ENCODE results near the gene RABGGTA. TPM values are rescaled to one million over a fixed set of nuclear protein-coding genes. Genes with fewer than 3 reads are reported as not detected.
A peak's percentile ranks its signal among the peaks of the same experiment; 100 is the strongest.

RABGGTA gene
- polyA plus RNA-seq, 4 donors, result 25.3 to 58.6 (median 36.0) TPM

DNA sequence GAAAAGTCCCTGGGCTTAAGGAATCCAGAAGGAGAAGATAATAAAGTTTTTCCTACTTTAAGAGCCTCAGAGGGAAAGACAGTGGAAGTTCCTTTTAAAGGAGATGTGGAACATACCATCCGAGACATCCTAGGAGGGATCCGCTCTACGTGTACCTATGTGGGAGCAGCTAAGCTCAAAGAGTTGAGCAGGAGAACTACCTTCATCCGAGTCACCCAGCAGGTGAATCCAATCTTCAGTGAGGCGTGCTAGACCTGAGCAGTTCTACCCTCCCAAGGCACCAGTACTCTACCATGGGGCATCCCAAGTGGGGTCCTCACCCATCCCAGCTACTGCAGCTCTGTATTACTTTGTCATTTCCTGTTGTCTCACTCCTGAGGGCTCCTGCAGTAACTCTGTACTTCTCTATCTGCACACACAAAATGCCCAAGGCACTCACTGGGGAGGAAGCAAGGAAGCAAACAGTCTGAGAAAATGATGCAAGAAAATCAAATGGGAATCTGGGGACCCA, 32.8 kb downstream of the RABGGTA start:
- WGBS, 3 donors, result 88 to 94% (median 88%) methylated on average over 5 of the region's 5 CpGs
- no peak for DNase-seq
- FAIRE-seq, result no peak
- Histone ChIP-seq H3K36me3 (ENCODE audit: control insufficient read depth in 3 of 3, insufficient read depth in 2 of 3, low read depth in 1 of 3, low read length in 3 of 3) (peaks cover 15 to 50% (median 25%) of the 10 kb centered on the region in 3 donors), H3K9me3 (ENCODE audit: control insufficient read depth in 2 of 2, insufficient read depth in 1 of 2, low read depth in 1 of 2, low read length in 1 of 2) (no peaks in the 10 kb centered on the region), H3K27ac (ENCODE audit: low read depth in 1 of 3, low read length in 2 of 3) (no peak overlapping the region), H3K27me3 (ENCODE audit: control insufficient read depth in 3 of 3, insufficient read depth in 3 of 3, low read length in 3 of 3) (no peaks in the 10 kb centered on the region), H3K4me3 (ENCODE audit: low read depth in 1 of 3, low read length in 3 of 3) (no peak overlapping the region), H3K4me1 (ENCODE audit: control insufficient read depth in 3 of 3, insufficient read depth in 2 of 3, low read depth in 1 of 3, low read length in 2 of 3) (peaks cover 0 to 27% (median 14%) of the 10 kb centered on the region in 3 donors)

DNA sequence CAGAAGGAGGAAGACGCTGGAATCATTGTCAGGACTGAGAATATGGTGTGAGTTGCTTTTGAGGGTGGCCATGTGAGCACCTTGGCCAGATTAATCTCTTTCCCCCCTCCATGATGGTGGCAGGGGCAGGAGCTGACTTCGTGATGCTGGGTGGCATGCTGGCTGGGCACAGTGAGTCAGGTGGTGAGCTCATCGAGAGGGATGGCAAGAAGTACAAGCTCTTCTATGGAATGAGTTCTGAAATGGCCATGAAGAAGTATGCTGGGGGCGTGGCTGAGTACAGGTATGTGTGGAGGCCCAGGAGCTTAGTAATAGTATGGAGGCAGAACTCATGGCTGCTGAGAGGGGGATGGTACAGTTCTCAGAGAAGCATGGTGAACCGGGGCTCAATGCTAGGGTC, 33.3 kb downstream of the RABGGTA start:
- 86 to 90% (median 89%) methylated on average over 5 of the region's 5 CpGs for WGBS, 3 donors

DNA sequence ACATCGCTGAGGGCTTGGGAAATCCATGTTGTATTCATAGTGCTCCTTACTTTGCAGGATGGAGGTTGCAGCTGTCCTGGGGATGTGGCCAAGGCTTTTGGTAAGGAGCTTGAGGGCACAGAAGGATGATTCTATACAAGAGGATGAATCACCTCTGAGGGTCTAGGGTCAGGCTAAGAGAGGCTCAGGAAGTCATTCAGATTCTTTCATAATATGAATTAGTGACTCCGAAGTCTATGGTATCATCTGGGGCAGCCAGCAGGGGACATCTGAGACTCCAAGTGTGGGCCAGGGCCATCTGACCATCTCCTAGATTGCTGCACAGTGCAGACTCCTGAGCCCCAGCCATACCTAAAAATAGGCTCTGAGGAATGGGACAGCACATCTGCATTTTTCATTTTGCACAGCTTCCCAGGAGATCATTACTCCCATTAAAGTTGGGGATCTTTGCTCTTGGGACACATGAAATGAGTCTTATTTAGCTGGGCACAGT, 33.9 kb downstream of the RABGGTA start:
- DNase-seq, result no peak
- Histone ChIP-seq H3K27me3 (ENCODE audit: control insufficient read depth in 3 of 3, insufficient read depth in 3 of 3, low read length in 3 of 3) (no peaks in the 10 kb centered on the region), H3K4me3 (ENCODE audit: low read depth in 1 of 3, low read length in 3 of 3) (no peak overlapping the region), H3K9me3 (ENCODE audit: control insufficient read depth in 2 of 2, insufficient read depth in 1 of 2, low read depth in 1 of 2, low read length in 1 of 2) (no peaks in the 10 kb centered on the region), H3K36me3 (ENCODE audit: control insufficient read depth in 3 of 3, insufficient read depth in 2 of 3, low read depth in 1 of 3, low read length in 3 of 3) (peaks cover 15 to 50% (median 25%) of the 10 kb centered on the region in 3 donors), H3K27ac (ENCODE audit: low read depth in 1 of 3, low read length in 2 of 3) (no peak overlapping the region), H3K4me1 (ENCODE audit: control insufficient read depth in 3 of 3, insufficient read depth in 2 of 3, low read depth in 1 of 3, low read length in 2 of 3) (peaks cover 0 to 29% (median 19%) of the 10 kb centered on the region in 3 donors)
- FAIRE-seq, result no peak
- whole genome bisulfite sequencing, 3 donors, result 93 to 98% (median 94%) methylated on average over 2 of the region's 2 CpGs

More for the DNA sequence above, 33.3 kb downstream of the RABGGTA start:
- Histone ChIP-seq H3K4me3 (ENCODE audit: low read depth in 1 of 3, low read length in 3 of 3) (no peak overlapping the region), H3K36me3 (ENCODE audit: control insufficient read depth in 3 of 3, insufficient read depth in 2 of 3, low read depth in 1 of 3, low read length in 3 of 3) (peaks cover 15 to 50% (median 25%) of the 10 kb centered on the region in 3 donors), H3K27me3 (ENCODE audit: control insufficient read depth in 3 of 3, insufficient read depth in 3 of 3, low read length in 3 of 3) (no peaks in the 10 kb centered on the region), H3K4me1 (ENCODE audit: control insufficient read depth in 3 of 3, insufficient read depth in 2 of 3, low read depth in 1 of 3, low read length in 2 of 3) (peaks cover 0 to 28% (median 18%) of the 10 kb centered on the region in 3 donors), H3K27ac (ENCODE audit: low read depth in 1 of 3, low read length in 2 of 3) (no peak overlapping the region), H3K9me3 (ENCODE audit: control insufficient read depth in 2 of 2, insufficient read depth in 1 of 2, low read depth in 1 of 2, low read length in 1 of 2) (no peaks in the 10 kb centered on the region)
- FAIRE-seq, result no peak
- no peak for DNase-seq

DNA sequence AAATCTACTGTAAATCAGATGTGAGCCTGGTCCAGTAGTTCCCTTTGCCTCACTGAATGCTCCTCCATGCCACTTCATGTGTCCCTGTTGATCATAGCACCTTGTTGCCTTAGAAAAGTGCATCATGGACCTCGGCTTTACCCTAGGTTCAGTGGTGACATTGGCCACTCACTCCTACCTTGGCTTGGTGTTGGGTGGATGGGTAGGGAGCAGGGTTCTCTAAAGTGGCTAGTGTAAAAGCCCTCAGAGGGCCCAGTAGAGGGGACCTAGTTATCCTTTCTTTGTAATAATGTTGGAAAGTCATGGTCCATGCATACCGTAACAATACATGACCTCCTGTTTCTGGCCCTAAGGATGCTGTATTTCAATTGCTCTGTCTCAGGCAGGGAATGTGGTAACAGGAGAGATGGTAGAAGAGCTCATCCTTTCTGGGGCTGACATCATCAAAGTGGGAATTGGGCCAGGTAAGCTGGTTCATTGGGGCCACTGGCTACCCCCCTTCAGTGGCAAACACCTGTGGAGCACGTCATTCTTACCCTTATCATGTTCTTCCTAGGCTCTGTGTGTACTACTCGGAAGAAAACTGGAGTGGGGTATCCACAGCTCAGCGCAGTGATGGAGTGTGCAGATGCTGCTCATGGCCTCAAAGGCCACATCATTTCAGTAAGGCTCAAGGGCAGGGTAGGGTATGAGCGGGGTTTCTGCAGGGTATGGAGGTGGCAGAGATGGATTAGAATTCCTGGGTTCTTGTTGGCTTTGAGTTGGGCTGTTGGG, 34.5 kb downstream of the RABGGTA start:
- Histone ChIP-seq H3K27me3 (ENCODE audit: control insufficient read depth in 3 of 3, insufficient read depth in 3 of 3, low read length in 3 of 3) (no peaks in the 10 kb centered on the region), H3K4me3 (ENCODE audit: low read depth in 1 of 3, low read length in 3 of 3) (no peak overlapping the region), H3K36me3 (ENCODE audit: control insufficient read depth in 3 of 3, insufficient read depth in 2 of 3, low read depth in 1 of 3, low read length in 3 of 3) (peaks cover 15 to 49% (median 25%) of the 10 kb centered on the region in 3 donors), H3K9me3 (ENCODE audit: control insufficient read depth in 2 of 2, insufficient read depth in 1 of 2, low read depth in 1 of 2, low read length in 1 of 2) (no peaks in the 10 kb centered on the region), H3K4me1 (ENCODE audit: control insufficient read depth in 3 of 3, insufficient read depth in 2 of 3, low read depth in 1 of 3, low read length in 2 of 3) (peaks cover 0 to 29% (median 19%) of the 10 kb centered on the region in 3 donors), H3K27ac (ENCODE audit: low read depth in 1 of 3, low read length in 2 of 3) (no peak overlapping the region)
- 93 to 96% (median 95%) methylated on average over 6 of the region's 6 CpGs for WGBS, 3 donors
- DNase-seq (no peak), FAIRE-seq (no peak)

DNA sequence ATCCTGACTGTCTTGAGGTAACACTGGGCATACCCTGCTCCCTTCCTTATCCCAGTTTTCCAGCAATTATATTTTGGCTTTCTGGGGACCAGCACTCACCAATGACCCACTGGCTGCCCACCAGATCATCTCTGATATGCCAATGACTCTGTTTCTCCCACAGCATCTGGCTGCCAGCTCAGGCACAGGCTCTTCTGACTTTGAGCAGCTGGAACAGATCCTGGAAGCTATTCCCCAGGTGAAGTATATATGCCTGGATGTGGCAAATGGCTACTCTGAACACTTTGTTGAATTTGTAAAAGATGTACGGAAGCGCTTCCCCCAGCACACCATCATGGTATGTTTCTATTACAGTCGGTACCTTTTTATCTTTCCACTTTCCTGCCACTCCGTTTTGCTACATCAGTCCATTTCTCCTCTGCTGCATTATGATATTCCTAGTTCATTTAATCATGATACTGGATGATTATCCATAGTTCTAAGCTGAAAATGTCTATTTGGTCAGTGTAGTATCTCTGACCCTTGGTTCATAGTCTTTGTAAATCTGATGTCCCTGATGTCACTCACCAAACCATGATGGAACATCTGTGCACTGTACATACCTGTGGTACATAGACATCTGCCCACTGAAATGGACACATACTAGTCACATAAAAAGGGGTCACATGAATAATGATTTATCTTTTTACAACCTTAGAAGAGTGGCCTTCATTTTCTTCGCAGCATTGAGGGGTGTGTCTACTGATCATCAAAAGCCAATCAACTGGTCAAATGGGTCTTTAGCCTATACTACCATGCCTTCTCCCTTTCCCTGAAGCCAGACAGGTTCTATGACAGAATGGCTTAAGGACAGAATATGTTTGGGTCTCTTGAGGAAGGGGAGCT, 35.4 kb downstream of the RABGGTA start:
- H3K27me3 ChIP-seq (ENCODE audit: control insufficient read depth in 3 of 3, insufficient read depth in 3 of 3, low read length in 3 of 3), result no peaks in the 10 kb centered on the region
- FAIRE-seq (no peak), DNase-seq (no peak)
- no peak overlapping the region for H3K4me3 ChIP-seq (ENCODE audit: low read depth in 1 of 3, low read length in 3 of 3)
- peaks cover 15 to 41% (median 25%) of the 10 kb centered on the region in 3 donors for H3K36me3 ChIP-seq (ENCODE audit: control insufficient read depth in 3 of 3, insufficient read depth in 2 of 3, low read depth in 1 of 3, low read length in 3 of 3)
- no peaks in the 10 kb centered on the region for H3K9me3 ChIP-seq (ENCODE audit: control insufficient read depth in 2 of 2, insufficient read depth in 1 of 2, low read depth in 1 of 2, low read length in 1 of 2)
- peaks cover 0 to 21% (median 20%) of the 10 kb centered on the region in 3 donors for H3K4me1 ChIP-seq (ENCODE audit: control insufficient read depth in 3 of 3, insufficient read depth in 2 of 3, low read depth in 1 of 3, low read length in 2 of 3)
- no peak overlapping the region for H3K27ac ChIP-seq (ENCODE audit: low read depth in 1 of 3, low read length in 2 of 3)
- 90 to 95% (median 93%) methylated on average over 5 of the region's 5 CpGs for WGBS, 3 donors

DNA sequence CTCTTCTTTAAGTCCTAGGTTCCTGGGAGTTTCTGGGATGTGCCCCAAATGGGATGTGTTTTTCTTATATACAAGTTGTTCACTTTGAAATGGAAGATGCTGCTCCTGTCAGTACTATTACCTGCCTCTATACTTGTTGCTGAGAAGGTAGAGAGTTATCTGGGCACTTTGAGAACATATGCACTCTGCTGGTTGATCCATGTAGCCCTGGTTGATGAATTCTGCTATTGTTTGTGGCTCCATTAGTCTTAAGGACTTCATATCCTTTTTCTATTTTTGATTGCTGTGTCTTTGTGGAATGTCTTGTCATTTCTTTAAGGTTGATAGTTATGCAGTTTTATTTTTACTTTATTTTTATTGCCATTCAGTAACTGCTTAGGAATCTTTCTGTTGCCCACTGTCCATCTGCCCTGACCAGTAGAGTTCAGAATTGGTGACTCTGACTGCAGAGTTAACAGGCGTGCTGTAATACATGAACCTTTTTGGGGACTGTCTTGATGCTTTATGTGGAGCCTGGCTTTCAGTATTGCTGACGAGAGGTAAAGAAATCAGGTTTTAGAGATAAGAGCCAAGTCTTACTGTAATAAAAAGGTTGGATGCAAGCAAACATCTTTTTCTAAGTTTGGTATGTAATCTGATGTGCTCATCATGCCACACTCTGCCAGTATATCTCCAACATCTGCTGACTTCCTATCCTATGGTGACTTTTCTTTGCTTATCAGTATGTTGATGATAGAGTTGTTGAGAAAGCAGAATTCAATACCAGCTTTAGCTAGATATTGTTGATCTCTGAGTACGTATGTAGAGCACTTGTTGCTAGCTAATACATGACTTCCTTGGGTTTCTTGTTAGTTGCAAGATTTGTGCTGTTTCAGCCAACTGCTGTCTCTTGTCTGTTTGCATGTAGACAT, 37.0 kb downstream of the RABGGTA start:
- no peak for FAIRE-seq
- H3K27ac ChIP-seq (ENCODE audit: low read depth in 1 of 3, low read length in 2 of 3), result no peak overlapping the region
- 82 to 88% (median 86%) methylated on average over 3 of the region's 3 CpGs for WGBS, 3 donors

DNA sequence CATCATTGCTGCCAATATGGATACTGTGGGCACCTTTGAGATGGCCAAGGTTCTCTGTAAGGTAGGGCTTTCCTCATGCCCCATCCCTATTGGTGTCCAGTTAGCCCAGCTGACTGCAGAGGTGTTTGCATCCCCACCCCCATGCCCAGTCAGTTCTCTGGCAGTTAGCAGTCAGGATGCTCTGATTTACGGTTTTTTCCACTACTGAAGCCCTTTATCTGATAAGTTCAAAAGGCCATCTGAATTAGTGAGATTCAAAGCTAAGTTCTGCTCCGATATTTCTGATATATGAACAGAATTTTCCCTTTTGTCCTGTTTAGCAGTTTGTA, 37.9 kb downstream of the RABGGTA start:
- no peaks in the 10 kb centered on the region for H3K27me3 ChIP-seq (ENCODE audit: control insufficient read depth in 3 of 3, insufficient read depth in 3 of 3, low read length in 3 of 3)
- peak overlapping the region in 1 of 3 donors; percentile 93 for H3K27ac ChIP-seq (ENCODE audit: low read depth in 1 of 3, low read length in 2 of 3)
- WGBS, 3 donors, result 25 to 47% (median 34%) methylated on average over 2 of the region's 2 CpGs
- no peaks in the 10 kb centered on the region for H3K9me3 ChIP-seq (ENCODE audit: control insufficient read depth in 2 of 2, insufficient read depth in 1 of 2, low read depth in 1 of 2, low read length in 1 of 2)
- H3K4me1 ChIP-seq (ENCODE audit: control insufficient read depth in 3 of 3, insufficient read depth in 2 of 3, low read depth in 1 of 3, low read length in 2 of 3), result peaks cover 2 to 11% (median 9%) of the 10 kb centered on the region in 3 donors
- peaks cover 9 to 33% (median 13%) of the 10 kb centered on the region in 3 donors for H3K36me3 ChIP-seq (ENCODE audit: control insufficient read depth in 3 of 3, insufficient read depth in 2 of 3, low read depth in 1 of 3, low read length in 3 of 3)
- FAIRE-seq (no peak), DNase-seq (no peak)
- H3K4me3 ChIP-seq (ENCODE audit: low read depth in 1 of 3, low read length in 3 of 3), result peak overlapping the region in 2 of 3 donors; percentile 57 to 81

More for the DNA sequence above, 37.0 kb downstream of the RABGGTA start:
- Histone ChIP-seq H3K27me3 (ENCODE audit: control insufficient read depth in 3 of 3, insufficient read depth in 3 of 3, low read length in 3 of 3) (no peaks in the 10 kb centered on the region), H3K4me3 (ENCODE audit: low read depth in 1 of 3, low read length in 3 of 3) (no peak overlapping the region), H3K36me3 (ENCODE audit: control insufficient read depth in 3 of 3, insufficient read depth in 2 of 3, low read depth in 1 of 3, low read length in 3 of 3) (peaks cover 12 to 39% (median 17%) of the 10 kb centered on the region in 3 donors), H3K9me3 (ENCODE audit: control insufficient read depth in 2 of 2, insufficient read depth in 1 of 2, low read depth in 1 of 2, low read length in 1 of 2) (no peaks in the 10 kb centered on the region), H3K4me1 (ENCODE audit: control insufficient read depth in 3 of 3, insufficient read depth in 2 of 3, low read depth in 1 of 3, low read length in 2 of 3) (peaks cover 2 to 11% (median 9%) of the 10 kb centered on the region in 3 donors)
- no peak for DNase-seq

All from small intestine (tissue), 7 donors.